SW 1271 (cell line): ENCODE data around the gene UNC5C.
A peak's percentile ranks its signal among the peaks of the same experiment; 100 is the strongest.

Source experiments
- DNase-seq, 2 experiments: peaks; one replicate each; lab custom pipeline; 2025; lab: John Stamatoyannopoulos, UW

Gene UNC5C

GRCh38 chr4:95267081-95267480 is 281.7 kb downstream of the UNC5C start:
- DNase-seq, result peak in 1 of 2 experiments; percentile 24

GRCh38 chr4:95265814-95266740 is 282.7 kb downstream of the UNC5C start:
- no peak for DNase-seq

GRCh38 chr4:95264843-95265242 is 283.9 kb downstream of the UNC5C start:
- DNase-seq, result no peak

GRCh38 chr4:95263960-95264359 is 284.8 kb downstream of the UNC5C start:
- DNase-seq, result no peak

GRCh38 chr4:95263391-95263790 is 285.4 kb downstream of the UNC5C start:
- DNase-seq, result no peak

- no peak for DNase-seq
These were observed 292.5 kb downstream of the UNC5C start for GRCh38 chr4:95256108-95256835.

GRCh38 chr4:95255396-95256107 is 293.2 kb downstream of the UNC5C start:
- no peak for DNase-seq

- DNase-seq, result no peak
These were observed 297.2 kb downstream of the UNC5C start for GRCh38 chr4:95251568-95251967.

- no peak for DNase-seq
These were observed 298.1 kb downstream of the UNC5C start for GRCh38 chr4:95250544-95251137.

- DNase-seq, result no peak
These were observed 299.2 kb downstream of the UNC5C start for GRCh38 chr4:95249426-95250021.

- no peak for DNase-seq
These were observed 299.9 kb downstream of the UNC5C start for GRCh38 chr4:95248720-95249425.

- DNase-seq, result no peak
These were observed 304.9 kb downstream of the UNC5C start for GRCh38 chr4:95243892-95244291.

GRCh38 chr4:95238554-95238953 is 310.2 kb downstream of the UNC5C start:
- no peak for DNase-seq

GRCh38 chr4:95232358-95233156 is 316.2 kb downstream of the UNC5C start:
- no peak for DNase-seq

- DNase-seq, result no peak
These were observed 317.1 kb downstream of the UNC5C start for GRCh38 chr4:95231681-95232080.

- no peak for DNase-seq
These were observed 322.9 kb downstream of the UNC5C start for GRCh38 chr4:95225849-95226248.

GRCh38 chr4:95224402-95224801 is 324.4 kb downstream of the UNC5C start:
- no peak for DNase-seq

- no peak for DNase-seq
These were observed 328.3 kb downstream of the UNC5C start for GRCh38 chr4:95220205-95221175.

- no peak for DNase-seq
These were observed 329.7 kb downstream of the UNC5C start for GRCh38 chr4:95219109-95219508.
